Testis (tissue), 5 donors: ENCODE measurements around the gene SRPK1. TPM values are rescaled to one million over a fixed set of nuclear protein-coding genes. Genes with fewer than 3 reads are reported as not detected.

Source experiments
- DNase-seq: peaks from one replicate; pipeline ENCODE4 v3.0.0-alpha.2; 2019
- H3K27ac ChIP-seq, 2 donors: fragments of 200-600 bp; sonication (generic); one replicate each; pipeline ENCODE4 v1.5.1; 2019
- H3K27me3 ChIP-seq: fragments of 200-600 bp; sonication (generic); one replicate; pipeline ENCODE4 v1.5.1; 2019
- H3K36me3 ChIP-seq: fragments of 200-600 bp; sonication (generic); one replicate; pipeline ENCODE4 v1.5.1; 2017; ENCODE audit warnings: low read depth; ENCODE audit errors: missing control alignments
- H3K4me1 ChIP-seq: fragments of 200-600 bp; sonication (generic); one replicate; pipeline ENCODE4 v1.5.1; 2019
- H3K4me3 ChIP-seq, 2 donors: fragments of 200-600 bp; sonication (generic); one replicate each; pipeline ENCODE4 v1.5.1; 2017 to 2019
- H3K9me3 ChIP-seq: fragments of 200-600 bp; sonication (generic); one replicate; pipeline ENCODE4 v1.5.1; 2017
- CTCF ChIP-seq, 3 experiments: fragments of 450-650 bp in 2 of 3; fragments of 200-600 bp in 1 of 3; sonication (generic) in 1 of 3; IDR thresholded peaks; one replicate each; pipeline ENCODE4 v1.5.1; 2016 to 2019; ENCODE audit warnings: antibody characterized with exemption in 3 of 3, mild to moderate bottlenecking in 2 of 3, moderate library complexity in 1 of 3
- POLR2A ChIP-seq: fragments of 450-650 bp; IDR thresholded peaks from one replicate; pipeline ENCODE4 v1.6.1; 2017; ENCODE audit warnings: antibody characterized with exemption, mild to moderate bottlenecking, moderate library complexity
- WGBS, 2 donors: methylation state at CpG; one replicate each; pipeline ENCODE4 v1.1.5; 2018; 5-methylcytosine and 5-hydroxymethylcytosine counted together
- intact Hi-C: fragments of 100-400 bp; cut with DNase I; formaldehyde crosslinking; loops from one replicate; pipeline ENCODE4 v1.15.1; 2023; ENCODE audit warnings: low total_unique reads
- long read RNA-seq, 2 donors: transcript quantifications; one replicate each; lab custom pipeline, GENCODE V29; 2026
- polyA plus RNA-seq: library from polyadenylated mRNA; stranded (reverse); fragments of 350-450 nt; fragmentation: Illumina TruSeq; extraction: RNeasy Lipid Tissue Mini Kit (QIAGEN cat#74804); gene quantifications from one replicate; pipeline ENCODE4 v1.2.3, GENCODE V29; 2014; ENCODE audit warnings: low read depth, low replicate concordance; ENCODE audit not compliant: insufficient read depth
- total RNA-seq, 2 donors: library from RNA; depleted of rRNA; stranded (reverse); fragments of >200 nt; gene quantifications; one replicate each; pipeline ENCODE4 v1.2.3, GENCODE V29; 2016

The SRPK1 gene
- total RNA-seq = 10 to 100 TPM; 77.3 to 84.6 TPM
- polyA plus RNA-seq = 86.3 TPM
- long read RNA-seq, donor 1, full-length matches to known transcripts = 4 of 24 reads
- long read RNA-seq, donor 1, partial matches to known transcripts = 20 of 24 reads
- long read RNA-seq, donor 1, other reads (novel, unspliced or antisense) = 0 of 24 reads
- long read RNA-seq, donor 2, partial matches to known transcripts = 18 of 18 reads
- long read RNA-seq, donor 2, other reads (novel, unspliced or antisense) = 0 of 18 reads

GRCh38 chr6:35920793-35921732 lies at the start of gene SRPK1:
TSS of gene SRPK1 (minus strand) at chr6:35921098. CDS start at chr6:35921056, 42 bp downstream.
- no peaks in the 10 kb centered on the region for H3K27me3 ChIP-seq
- peak within 1 kb of the TSS; percentile 77 to 80 for H3K4me3 ChIP-seq
- H3K36me3 ChIP-seq = no peaks in the 10 kb centered on the region
- H3K9me3 ChIP-seq = no peaks in the 10 kb centered on the region
- 0 to 1% methylated on average over 13 to 69 of the region's 69 CpGs for WGBS, 2 donors
- TF ChIP-seq CTCF (IDR thresholded peaks at IDR 0.05) (no peak), POLR2A (no peak)
- peak; percentile 91 for DNase-seq
- H3K4me1 ChIP-seq = peaks cover 5% of the 10 kb centered on the region
- H3K27ac ChIP-seq = peak within 1 kb of the TSS; percentile 46 to 82
- intact Hi-C loops = no loop called here

GRCh38 chr6:35970181-35970580 lies 49.3 kb upstream of the SRPK1 start:
- 90 to 93% methylated on average over 4 of the region's 4 CpGs for WGBS, 2 donors
- Histone ChIP-seq H3K9me3 (no peaks in the 10 kb centered on the region), H3K27me3 (no peaks in the 10 kb centered on the region), H3K27ac (no peak overlapping the region), H3K36me3 (no peaks in the 10 kb centered on the region), H3K4me1 (no peaks in the 10 kb centered on the region), H3K4me3 (no peak overlapping the region)
- TF ChIP-seq CTCF (IDR thresholded peaks at IDR 0.05) = no peak
- TF ChIP-seq POLR2A = no peak
- intact Hi-C loops = no loop called here
- DNase-seq = no peak

- H3K27ac ChIP-seq = no peak overlapping the region
- no peaks in the 10 kb centered on the region for H3K4me1 ChIP-seq
- H3K9me3 ChIP-seq = no peaks in the 10 kb centered on the region
- intact Hi-C loops = no loop called here
- no peak overlapping the region for H3K4me3 ChIP-seq
- DNase-seq = no peak
- H3K27me3 ChIP-seq = no peaks in the 10 kb centered on the region
- H3K36me3 ChIP-seq = no peaks in the 10 kb centered on the region
- no peak for TF ChIP-seq POLR2A
- no peak for TF ChIP-seq CTCF (IDR thresholded peaks at IDR 0.05)
Observed at GRCh38 chr6:35969646-35970045, 48.7 kb upstream of the SRPK1 start.

- no peak overlapping the region for H3K4me3 ChIP-seq
- TF ChIP-seq POLR2A (no peak), CTCF (IDR thresholded peaks at IDR 0.05) (no peak)
- no peaks in the 10 kb centered on the region for H3K9me3 ChIP-seq
- no peaks in the 10 kb centered on the region for H3K27me3 ChIP-seq
- intact Hi-C loops = no loop called here
- DNase-seq = no peak
- H3K36me3 ChIP-seq = no peaks in the 10 kb centered on the region
- WGBS, 2 donors = 90 to 93% methylated on average over 4 of the region's 4 CpGs
- H3K4me1 ChIP-seq = no peaks in the 10 kb centered on the region
- H3K27ac ChIP-seq = no peak overlapping the region
Observed at GRCh38 chr6:35968821-35969220, 47.9 kb upstream of the SRPK1 start.
